Esophagus (tissue), 2 donors: ENCODE data around the gene ZNF195. TPM values are rescaled to one million over a fixed set of nuclear protein-coding genes. Genes with fewer than 3 reads are reported as not detected.

Source experiments
- polyA plus RNA-seq, 2 donors: library from polyadenylated mRNA; stranded (reverse); fragments of 200-250 nt; gene quantifications; one replicate each; pipeline ENCODE4 v1.2.3, GENCODE V29; 2013
- donor health status: healthy with polysubstance abuse.
- donor health status: Bipolar disorder and iron deficiency.

ZNF195 gene
- polyA plus RNA-seq, 2 donors, result 7.4 to 9.5 TPM

Other genes with a start within 250 kb of the ZNF195 start
- gene OSBPL5, start 213.8 kb downstream of the ZNF195 start, polyA plus RNA-seq, result 10 to 100 TPM; 10.4 to 12.6 TPM
- not detected for gene MRGPRG, start 160.3 kb downstream of the ZNF195 start, polyA plus RNA-seq
- gene MRGPRE, start 146.7 kb downstream of the ZNF195 start, polyA plus RNA-seq, result not detected